Epithelial cell of proximal tubule (primary cell): Measurements from ENCODE around the gene CNTFR. TPM values are rescaled to one million over a fixed set of nuclear protein-coding genes. Genes with fewer than 3 reads are reported as not detected.
A peak's percentile ranks its signal among the peaks of the same experiment; 100 is the strongest.

ENCODE experiments used
- DNase-seq: peaks from one replicate; pipeline ENCODE4 v3.0.0-alpha.2; 2011; ENCODE audit warnings: low read depth
- H3K4me3 ChIP-seq: 2 replicates; pipeline ENCODE4 v1.5.1; 2011; ENCODE audit warnings: low read depth, mild to moderate bottlenecking, low read length
- total RNA-seq: library from RNA; depleted of rRNA; stranded (reverse); fragments of >200 nt; gene quantifications from 2 replicates; pipeline ENCODE4 v1.2.3, GENCODE V29; 2015
- TF ChIP-seq, protein P1 (sequence below): conservative IDR thresholded peaks from 2 replicates; pipeline ENCODE4 v1.5.1; 2012; ENCODE audit warnings: low read depth, mild to moderate bottlenecking, low read length

CNTFR gene
- total RNA-seq, 1 donor from 2014 or later = not detected

DNA sequence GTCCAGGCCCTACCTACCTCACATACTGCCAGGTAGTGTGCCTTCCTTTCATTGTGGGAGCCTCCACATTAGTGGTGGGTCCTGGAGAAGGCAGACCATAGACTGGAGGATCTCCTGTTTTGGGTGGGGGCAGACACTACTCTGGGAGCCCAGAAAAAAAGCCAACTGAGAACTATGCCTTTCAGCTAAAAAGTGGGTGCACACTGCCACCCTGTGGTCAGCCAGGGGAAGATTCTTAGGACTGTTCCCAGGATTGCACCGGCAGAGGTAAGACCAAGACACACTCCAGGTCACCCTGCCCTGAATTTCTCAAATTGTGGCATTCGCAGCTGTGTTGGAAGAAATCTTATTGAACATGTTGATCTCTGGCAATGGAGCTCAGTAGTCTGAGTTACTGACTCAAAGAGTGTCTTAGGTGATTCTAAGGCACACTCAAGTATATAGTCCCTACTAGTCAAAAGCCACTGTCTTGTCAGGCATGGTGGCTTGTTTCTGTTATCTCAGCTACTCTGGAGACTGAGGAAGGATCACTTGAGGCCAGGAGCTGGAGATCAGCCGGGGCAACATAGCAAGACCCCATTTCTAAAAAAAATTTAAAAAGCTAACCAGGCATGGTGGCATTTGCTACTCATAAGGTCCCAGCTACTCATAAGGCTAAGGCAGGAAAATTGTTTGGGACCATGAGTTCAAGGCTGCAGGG lies 44.5 kb upstream of the CNTFR start:
- DNase-seq = no peak
- TF ChIP-seq, protein P1, sequence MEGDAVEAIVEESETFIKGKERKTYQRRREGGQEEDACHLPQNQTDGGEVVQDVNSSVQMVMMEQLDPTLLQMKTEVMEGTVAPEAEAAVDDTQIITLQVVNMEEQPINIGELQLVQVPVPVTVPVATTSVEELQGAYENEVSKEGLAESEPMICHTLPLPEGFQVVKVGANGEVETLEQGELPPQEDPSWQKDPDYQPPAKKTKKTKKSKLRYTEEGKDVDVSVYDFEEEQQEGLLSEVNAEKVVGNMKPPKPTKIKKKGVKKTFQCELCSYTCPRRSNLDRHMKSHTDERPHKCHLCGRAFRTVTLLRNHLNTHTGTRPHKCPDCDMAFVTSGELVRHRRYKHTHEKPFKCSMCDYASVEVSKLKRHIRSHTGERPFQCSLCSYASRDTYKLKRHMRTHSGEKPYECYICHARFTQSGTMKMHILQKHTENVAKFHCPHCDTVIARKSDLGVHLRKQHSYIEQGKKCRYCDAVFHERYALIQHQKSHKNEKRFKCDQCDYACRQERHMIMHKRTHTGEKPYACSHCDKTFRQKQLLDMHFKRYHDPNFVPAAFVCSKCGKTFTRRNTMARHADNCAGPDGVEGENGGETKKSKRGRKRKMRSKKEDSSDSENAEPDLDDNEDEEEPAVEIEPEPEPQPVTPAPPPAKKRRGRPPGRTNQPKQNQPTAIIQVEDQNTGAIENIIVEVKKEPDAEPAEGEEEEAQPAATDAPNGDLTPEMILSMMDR = peak; percentile 87
- H3K4me3 ChIP-seq = no peak overlapping the region

DNA sequence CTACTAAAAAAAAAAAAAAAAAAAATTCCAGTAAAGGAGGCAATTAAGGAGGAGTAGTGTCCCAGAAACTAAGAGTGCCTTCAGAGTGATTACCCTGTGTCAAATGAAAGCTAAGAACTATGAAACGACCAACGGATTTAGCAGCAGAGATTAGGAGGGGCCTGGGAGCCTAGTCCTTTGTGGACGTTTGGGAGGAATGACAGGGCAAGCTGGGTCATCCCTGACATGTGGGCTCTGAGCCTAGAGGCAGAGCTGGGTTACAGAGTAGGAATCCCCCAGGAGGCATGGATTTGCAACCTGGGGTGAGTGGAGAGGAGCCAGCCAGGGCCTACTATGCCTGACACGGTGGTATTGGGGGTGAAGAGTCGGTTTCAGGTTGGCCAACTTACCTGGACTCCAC lies 43.6 kb upstream of the CNTFR start:
- DNase-seq = no peak
- H3K4me3 ChIP-seq = no peak overlapping the region
- TF ChIP-seq, protein P1 = no peak

GRCh38 chr9:34630402-34631154 lies 41.1 kb upstream of the CNTFR start:
- no peak overlapping the region for H3K4me3 ChIP-seq
- TF ChIP-seq, protein P1 = no peak

GRCh38 chr9:34629491-34629808 lies 39.9 kb upstream of the CNTFR start:
- H3K4me3 ChIP-seq = no peak overlapping the region
- no peak for DNase-seq
- TF ChIP-seq, protein P1 = no peak

More at GRCh38 chr9:34630402-34631154, 41.1 kb upstream of the CNTFR start:
- DNase-seq = no peak

- DNase-seq = no peak
- TF ChIP-seq, protein P1 = no peak
- peak within 1 kb of the TSS; percentile 45 for H3K4me3 ChIP-seq
Measured at GRCh38 chr9:34628656-34629490, 39.3 kb upstream of the CNTFR start, which contains the start of gene ARID3C. Gene ARID3C (minus strand): TSS chr9:34629066. CDS start chr9:34628014, 1,052 bp downstream.

DNA sequence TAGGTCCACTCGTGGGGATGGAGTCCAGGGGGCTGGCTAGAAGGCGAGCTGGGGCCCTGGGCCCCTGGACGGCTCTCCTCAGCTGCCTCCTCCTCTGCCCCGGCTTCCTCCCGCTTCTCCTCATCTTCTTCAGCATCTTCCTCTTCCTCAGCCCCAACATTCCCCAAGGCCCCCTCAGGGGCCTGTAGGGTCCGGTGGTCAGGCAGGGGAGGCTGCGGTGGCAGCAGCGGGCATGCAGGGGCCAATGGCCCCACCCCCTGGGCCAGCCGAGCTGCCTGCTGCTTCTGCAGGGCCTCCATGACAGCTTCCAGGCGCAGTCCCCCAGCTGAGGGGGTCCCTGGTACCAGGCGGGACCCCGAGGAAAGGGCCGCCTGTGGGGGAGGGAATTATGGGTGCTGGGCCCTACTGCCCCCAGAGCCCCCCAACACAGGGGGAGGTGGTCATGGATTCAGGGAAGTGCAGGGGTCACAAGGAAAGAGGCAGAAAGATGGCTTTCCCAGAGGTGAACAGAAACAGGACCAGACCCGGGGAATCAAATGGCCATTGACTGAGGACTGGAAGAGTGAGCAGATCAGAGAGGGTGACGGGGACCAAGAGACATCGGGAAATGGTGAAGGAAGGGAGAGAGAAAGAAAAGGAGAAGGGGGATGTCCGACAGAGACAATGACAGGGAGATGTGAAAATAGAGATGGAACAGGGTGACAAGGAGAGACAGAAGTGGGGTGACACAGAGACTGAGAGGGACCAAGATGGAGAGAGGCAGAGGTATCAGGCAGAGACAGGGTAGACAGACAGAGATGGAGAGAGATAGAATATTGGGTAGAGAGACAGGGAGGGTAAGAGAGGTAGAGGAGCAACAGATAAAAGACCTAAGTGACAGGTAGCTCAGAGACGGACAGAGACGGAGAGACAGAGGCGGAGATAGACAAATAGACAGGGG lies 38.5 kb upstream of the CNTFR start:
- TF ChIP-seq, protein P1 = no peak
- H3K4me3 ChIP-seq = peak overlapping the region; percentile 45

More for the DNA sequence above, 38.5 kb upstream of the CNTFR start:
- no peak for DNase-seq
